Coronary artery (tissue), 2 donors: Measurements from ENCODE around the gene PKMYT1.
A peak's percentile ranks its signal among the peaks of the same experiment; 100 is the strongest.

Source experiments
- DNase-seq: peaks from one replicate; pipeline ENCODE4 v3.0.0-alpha.2; 2017; ENCODE audit warnings: low spot score
- H3K27ac ChIP-seq, 2 donors: fragments of 200-600 bp; sonication (generic); one replicate each; pipeline ENCODE4 v1.5.1; 2016 to 2019
- H3K4me3 ChIP-seq: fragments of 200-600 bp; sonication (generic); 2 replicates; pipeline ENCODE4 v1.5.1; 2016; ENCODE audit warnings: mild to moderate bottlenecking, moderate library complexity
- TF ChIP-seq, protein P1 (sequence below): fragments of 200-600 bp; sonication (generic); IDR thresholded peaks from one replicate; pipeline ENCODE4 v1.5.1; 2019; ENCODE audit warnings: antibody characterized with exemption

Gene PKMYT1

DNA sequence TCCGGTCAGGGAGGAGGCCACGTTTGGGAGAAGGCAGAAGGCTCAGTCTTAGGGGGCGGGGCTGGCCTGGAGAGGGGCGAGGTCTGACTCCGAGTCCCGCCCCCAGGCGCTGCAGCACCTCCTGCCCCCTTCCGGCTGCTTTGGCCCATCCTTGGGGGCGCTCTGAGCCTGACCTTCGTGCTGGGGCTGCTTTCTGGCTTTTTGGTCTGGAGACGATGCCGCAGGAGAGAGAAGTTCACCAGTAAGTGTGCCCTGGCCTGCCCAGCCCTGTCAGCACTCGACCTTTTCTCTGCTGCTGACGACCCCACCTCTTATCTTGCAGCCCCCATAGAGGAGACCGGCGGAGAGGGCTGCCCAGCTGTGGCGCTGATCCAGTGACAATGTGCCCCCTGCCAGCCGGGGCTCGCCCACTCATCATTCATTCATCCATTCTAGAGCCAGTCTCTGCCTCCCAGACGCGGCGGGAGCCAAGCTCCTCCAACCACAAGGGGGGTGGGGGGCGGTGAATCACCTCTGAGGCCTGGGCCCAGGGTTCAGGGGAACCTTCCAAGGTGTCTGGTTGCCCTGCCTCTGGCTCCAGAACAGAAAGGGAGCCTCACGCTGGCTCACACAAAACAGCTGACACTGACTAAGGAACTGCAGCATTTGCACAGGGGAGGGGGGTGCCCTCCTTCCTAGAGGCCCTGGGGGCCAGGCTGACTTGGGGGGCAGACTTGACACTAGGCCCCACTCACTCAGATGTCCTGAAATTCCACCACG lies 41.4 kb upstream of the PKMYT1 start:
- peak; percentile 85 for DNase-seq

DNA sequence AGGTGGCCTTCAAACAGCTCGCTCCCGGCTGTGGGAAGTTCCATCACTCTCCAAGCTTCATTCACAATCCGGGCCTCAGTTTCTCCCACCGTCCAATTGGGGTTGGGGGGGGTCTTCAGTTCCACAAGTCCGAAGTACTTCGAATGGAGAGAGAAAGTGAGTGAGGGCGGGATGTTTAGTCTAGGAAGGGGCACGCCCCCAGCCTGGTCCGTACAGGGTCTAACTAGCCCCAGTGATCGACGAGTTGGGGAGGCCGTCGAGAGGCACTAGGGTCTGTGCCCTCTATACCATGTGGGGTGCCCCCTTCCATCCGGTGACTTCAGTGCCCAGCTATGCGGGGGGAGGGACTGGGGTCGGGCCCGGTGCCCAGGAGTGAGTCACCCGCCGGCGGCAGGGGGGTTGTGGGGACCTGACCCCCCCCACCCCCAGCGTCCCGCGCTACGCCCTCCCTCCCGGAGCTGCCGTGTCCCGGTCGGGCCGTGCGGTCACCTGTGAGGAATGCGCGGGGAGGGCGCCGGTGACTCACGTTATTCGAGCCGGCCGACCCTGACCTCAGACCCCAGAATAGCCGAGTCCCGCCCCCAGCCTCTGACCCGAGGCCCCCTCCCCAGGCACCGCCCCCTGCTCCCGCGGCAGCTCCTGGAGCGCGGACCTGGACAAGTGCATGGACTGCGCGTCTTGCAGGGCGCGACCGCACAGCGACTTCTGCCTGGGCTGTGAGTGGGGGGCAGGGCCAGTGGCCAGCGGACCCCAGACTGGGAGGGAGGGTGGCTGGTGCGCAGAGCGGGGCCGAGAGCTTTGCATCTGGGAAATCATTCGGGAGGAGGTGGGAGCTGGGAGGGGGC lies 40.6 kb upstream of the PKMYT1 start:
- peak; percentile 94 for DNase-seq
- Histone ChIP-seq H3K27ac (peak overlapping the region; percentile 96 to 100), H3K4me3 (peak overlapping the region; percentile 97)
- TF ChIP-seq, protein P1, sequence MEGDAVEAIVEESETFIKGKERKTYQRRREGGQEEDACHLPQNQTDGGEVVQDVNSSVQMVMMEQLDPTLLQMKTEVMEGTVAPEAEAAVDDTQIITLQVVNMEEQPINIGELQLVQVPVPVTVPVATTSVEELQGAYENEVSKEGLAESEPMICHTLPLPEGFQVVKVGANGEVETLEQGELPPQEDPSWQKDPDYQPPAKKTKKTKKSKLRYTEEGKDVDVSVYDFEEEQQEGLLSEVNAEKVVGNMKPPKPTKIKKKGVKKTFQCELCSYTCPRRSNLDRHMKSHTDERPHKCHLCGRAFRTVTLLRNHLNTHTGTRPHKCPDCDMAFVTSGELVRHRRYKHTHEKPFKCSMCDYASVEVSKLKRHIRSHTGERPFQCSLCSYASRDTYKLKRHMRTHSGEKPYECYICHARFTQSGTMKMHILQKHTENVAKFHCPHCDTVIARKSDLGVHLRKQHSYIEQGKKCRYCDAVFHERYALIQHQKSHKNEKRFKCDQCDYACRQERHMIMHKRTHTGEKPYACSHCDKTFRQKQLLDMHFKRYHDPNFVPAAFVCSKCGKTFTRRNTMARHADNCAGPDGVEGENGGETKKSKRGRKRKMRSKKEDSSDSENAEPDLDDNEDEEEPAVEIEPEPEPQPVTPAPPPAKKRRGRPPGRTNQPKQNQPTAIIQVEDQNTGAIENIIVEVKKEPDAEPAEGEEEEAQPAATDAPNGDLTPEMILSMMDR = no peak

More for the DNA sequence above, 41.4 kb upstream of the PKMYT1 start:
- TF ChIP-seq, protein P1 = no peak
- peak overlapping the region; percentile 97 for H3K4me3 ChIP-seq
- H3K27ac ChIP-seq = peak overlapping the region; percentile 96 to 100

DNA sequence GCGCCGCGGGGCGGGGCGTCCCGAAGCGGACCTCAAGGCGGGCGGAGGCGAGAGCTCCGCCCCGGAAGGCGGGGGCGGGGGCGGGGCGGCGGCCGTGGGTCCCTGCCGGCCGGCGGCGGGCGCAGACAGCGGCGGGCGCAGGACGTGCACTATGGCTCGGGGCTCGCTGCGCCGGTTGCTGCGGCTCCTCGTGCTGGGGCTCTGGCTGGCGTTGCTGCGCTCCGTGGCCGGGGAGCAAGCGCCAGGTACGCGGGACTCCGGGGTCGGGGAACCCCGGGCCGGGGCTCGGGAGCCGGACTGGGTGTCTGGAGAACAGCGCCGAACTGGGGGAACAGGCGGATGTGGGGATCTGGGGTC lies 40.0 kb upstream of the PKMYT1 start, which contains the start of gene TNFRSF12A:
TNFRSF12A (plus strand) TSS at position 122 of the 357 bp plus-strand sequence; CDS start at position 152, 30 bp downstream.
- H3K27ac ChIP-seq = peak within 1 kb of the TSS; percentile 96 to 100
- DNase-seq = peak; percentile 88
- TF ChIP-seq, protein P1 = no peak
- H3K4me3 ChIP-seq = peak within 1 kb of the TSS; percentile 97

DNA sequence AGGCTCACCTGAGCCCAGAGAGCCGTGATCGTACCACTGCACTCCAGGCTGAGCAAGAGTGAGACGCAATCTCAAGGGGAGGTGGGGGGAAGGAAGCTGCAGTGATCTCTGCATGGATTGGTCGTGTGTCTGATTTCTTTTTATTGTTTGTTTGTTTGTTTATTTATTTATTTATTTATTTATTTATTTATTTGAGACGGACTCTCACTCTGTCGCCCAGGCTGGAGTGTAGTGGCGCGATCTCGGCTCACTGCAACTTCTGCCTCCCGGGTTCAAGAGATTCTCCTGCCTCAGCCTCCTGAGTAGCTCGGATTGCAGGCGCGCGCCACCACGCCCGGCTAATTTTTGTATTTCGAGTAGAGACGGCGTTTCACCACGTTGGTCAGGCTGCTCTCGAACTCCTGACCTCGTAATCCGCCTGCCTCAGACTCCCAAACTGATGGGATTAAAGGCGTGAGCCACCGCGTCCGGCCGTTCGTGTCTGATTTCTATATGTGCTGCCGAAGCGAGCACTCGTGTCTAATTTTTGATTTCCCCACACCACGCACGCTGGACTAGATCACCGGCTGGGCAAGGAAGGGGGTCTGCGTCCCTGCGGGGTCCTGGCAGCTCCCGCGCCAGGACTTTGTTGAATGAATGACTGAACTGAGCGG lies 39.5 kb upstream of the PKMYT1 start:
- TF ChIP-seq, protein P1 = no peak
- peak overlapping the region; percentile 96 to 100 for H3K27ac ChIP-seq
- DNase-seq = no peak
- H3K4me3 ChIP-seq = peak overlapping the region; percentile 97

DNA sequence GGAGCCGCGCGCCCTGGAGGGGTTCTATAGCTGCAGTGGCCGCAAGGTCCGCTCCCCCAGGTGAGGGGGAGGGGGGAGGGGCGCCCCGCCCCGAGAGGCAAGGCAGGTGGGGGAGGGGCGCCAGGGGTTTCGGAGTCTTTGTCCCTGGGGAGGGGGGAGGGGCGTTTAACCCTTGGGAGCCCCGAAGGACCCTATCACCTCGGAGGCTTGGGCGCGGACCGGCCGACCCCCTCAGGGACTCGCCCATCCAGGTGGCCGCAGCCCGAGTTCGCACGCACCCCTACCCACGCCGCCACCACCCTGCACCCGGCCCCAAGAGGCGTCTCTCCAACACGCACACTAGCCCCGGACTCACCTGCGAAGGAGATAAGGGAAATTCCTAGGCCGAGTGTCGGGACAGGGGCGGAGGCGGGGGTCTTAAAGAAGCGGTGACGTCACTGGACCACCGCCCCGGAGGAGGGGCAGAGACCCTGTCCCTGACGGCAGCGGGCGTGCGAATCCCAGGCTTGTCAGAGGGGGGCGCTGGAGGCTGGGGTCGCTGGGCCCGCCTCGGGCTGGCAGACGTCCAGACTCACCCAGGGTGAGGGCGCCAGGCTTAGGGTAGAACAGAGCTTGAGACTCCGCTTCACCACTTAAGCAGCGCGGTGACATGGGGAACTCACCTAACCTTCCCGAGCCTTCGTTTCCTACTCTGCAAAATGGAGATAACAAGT lies 37.7 kb upstream of the PKMYT1 start, which contains the start of gene CLDN6:
CLDN6 (minus strand) TSS at position 390 of the 713 bp plus-strand sequence. CDS start 2,162 bp downstream, outside the sequence.
- DNase-seq = no peak
- Histone ChIP-seq H3K4me3 (no peak within 1 kb of the TSS), H3K27ac (no peak within 1 kb of the TSS)

DNA sequence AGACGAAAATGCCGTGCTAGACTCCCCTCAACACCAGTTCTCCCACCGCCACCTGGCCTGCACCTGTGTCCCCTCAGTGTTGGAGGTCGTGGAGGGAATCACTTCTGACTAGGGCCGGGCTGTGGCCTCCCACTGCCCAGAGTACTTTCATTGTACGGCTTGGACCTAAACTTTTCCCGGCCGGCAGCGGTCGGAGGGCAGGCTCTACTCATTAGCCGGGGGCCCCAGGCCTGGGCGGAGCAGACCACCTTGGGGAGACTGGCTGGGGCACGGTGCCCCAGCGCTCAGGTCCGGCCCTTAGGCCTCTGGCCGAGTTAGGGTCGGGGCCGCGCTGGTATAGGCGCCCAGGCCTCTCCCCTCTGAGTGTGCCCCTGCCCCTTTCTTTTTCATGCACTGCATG lies 37.1 kb upstream of the PKMYT1 start:
- TF ChIP-seq, protein P1 = no peak
- H3K4me3 ChIP-seq = no peak overlapping the region
- H3K27ac ChIP-seq = no peak overlapping the region
- no peak for DNase-seq

More for the DNA sequence above, 37.7 kb upstream of the PKMYT1 start, which contains the start of gene CLDN6:
- TF ChIP-seq, protein P1 = no peak
